ENCODE data around the gene WNT7A.

Gene WNT7A

DNA sequence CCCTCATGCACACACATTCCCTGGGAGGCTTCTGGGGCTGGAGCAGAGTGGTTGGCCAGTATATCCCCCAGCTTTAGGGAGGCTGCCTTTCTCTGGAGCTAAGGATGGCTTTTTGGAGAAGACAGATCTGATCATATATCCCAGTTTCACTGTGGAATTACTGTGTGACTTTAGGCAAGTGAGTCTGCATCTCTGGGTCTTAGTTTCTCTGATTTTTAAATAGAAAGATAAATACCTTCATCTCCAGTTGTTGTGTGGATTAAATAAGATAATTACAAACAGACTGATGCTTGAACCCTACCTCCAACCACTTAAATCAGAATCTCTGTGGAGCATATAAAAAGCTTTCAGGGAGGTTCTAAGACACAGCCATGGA lies 11.1 kb upstream of the WNT7A start:
- no peak for FAIRE-seq
- no peak for DNase-seq (ENCODE audit: insufficient read length, low spot score)
- TF ChIP-seq, protein P1, sequence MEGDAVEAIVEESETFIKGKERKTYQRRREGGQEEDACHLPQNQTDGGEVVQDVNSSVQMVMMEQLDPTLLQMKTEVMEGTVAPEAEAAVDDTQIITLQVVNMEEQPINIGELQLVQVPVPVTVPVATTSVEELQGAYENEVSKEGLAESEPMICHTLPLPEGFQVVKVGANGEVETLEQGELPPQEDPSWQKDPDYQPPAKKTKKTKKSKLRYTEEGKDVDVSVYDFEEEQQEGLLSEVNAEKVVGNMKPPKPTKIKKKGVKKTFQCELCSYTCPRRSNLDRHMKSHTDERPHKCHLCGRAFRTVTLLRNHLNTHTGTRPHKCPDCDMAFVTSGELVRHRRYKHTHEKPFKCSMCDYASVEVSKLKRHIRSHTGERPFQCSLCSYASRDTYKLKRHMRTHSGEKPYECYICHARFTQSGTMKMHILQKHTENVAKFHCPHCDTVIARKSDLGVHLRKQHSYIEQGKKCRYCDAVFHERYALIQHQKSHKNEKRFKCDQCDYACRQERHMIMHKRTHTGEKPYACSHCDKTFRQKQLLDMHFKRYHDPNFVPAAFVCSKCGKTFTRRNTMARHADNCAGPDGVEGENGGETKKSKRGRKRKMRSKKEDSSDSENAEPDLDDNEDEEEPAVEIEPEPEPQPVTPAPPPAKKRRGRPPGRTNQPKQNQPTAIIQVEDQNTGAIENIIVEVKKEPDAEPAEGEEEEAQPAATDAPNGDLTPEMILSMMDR (IDR thresholded peaks at IDR 0.05; ENCODE audit: insufficient read depth, missing control alignments): no peak

DNA sequence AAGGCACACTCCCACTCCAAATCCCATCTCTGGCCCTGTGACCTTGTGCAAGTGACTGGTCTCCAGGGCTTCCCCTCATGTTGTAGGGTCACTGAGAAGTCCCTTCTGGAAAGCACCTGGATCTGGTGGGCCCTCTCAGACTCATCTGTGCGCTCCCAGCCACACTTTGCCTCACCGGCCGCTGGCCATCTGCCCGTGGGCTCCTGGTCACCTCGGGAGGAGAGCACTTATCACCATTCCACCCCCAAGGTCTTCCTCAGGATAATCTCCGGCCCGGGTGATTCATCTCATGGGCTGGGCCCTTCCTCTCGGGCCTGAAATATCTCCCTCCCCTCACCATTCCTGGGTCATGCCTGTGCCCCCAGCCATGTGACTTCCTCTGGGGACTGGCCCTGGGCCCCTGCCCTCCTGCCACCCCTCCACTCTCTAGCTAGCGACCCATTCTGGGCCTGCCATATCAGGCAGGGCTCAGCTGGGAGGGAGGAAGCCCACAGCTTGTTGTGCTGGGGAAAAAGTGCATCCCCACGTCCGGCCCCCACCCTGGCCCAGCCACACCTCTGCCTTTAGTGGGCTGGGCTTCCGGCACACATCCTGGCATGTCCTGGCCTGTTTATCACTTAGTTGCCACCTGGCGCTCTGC lies 10.6 kb upstream of the WNT7A start:
- TF ChIP-seq, protein P1 (IDR thresholded peaks at IDR 0.05; ENCODE audit: insufficient read depth, missing control alignments): no peak
- FAIRE-seq (no peak), DNase-seq (ENCODE audit: insufficient read length, low spot score) (no peak)

DNA sequence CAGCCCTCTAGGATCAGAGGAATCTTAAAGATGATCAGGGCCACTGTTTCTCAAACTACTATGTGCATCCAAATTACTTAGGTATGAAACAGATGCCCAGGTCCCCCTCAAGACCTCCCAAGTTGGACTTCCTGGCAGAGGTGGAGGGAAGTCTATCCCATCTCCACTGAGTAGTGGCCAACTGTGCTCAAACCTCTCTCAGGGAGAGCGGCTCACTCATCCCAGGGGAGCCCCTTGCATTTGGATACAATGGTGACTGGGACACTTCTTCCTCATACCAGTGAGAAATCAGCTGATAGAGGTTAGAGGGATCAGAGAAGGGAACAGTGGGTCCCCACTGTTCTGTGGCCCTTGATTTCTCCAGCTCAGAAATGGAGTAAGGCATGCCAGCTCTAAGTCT lies 8.7 kb upstream of the WNT7A start:
- TF ChIP-seq, protein P1 (IDR thresholded peaks at IDR 0.05; ENCODE audit: insufficient read depth, missing control alignments): no peak
- DNase-seq (ENCODE audit: insufficient read length, low spot score) (no peak), FAIRE-seq (no peak)

DNA sequence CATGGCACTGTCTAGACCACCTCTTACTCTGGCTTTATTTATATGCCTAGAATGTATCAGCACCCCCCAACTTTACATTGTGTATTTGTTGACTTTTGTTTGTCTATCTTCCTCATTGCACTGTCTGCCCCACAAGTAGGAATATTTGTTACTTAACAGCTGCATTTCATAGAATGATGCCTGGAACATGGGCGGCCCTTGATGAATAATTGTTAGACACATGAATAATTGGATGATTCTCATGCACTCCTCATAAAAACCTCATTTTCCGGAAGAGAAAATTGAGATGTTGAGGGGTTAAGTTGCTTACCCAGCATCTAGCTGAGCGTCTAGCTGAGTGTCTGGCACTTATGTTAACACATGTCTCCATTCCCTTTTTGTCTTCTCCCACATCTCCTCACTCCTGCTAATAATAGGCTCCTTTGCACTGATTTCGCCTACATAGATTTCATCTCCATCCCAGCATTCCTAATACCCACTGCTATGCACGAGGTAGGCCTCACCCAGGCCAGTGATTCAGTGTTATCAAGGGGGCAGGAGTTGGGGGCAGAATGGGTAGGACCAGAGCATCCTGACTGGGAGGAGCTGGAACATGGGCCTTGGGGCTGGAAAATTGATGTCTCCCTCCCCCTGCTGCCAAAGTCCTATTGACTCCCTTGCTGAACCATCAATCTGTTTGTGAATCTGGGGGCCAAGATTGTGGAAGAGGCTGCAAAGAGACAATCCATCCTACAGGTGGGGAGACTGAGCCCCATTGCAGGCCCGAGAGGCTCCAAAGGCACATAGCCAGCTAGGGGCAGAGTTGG lies 7.8 kb upstream of the WNT7A start:
- DNase-seq (ENCODE audit: insufficient read length, low spot score) (no peak), FAIRE-seq (no peak)
- TF ChIP-seq, protein P1 (IDR thresholded peaks at IDR 0.05; ENCODE audit: insufficient read depth, missing control alignments): no peak

DNA sequence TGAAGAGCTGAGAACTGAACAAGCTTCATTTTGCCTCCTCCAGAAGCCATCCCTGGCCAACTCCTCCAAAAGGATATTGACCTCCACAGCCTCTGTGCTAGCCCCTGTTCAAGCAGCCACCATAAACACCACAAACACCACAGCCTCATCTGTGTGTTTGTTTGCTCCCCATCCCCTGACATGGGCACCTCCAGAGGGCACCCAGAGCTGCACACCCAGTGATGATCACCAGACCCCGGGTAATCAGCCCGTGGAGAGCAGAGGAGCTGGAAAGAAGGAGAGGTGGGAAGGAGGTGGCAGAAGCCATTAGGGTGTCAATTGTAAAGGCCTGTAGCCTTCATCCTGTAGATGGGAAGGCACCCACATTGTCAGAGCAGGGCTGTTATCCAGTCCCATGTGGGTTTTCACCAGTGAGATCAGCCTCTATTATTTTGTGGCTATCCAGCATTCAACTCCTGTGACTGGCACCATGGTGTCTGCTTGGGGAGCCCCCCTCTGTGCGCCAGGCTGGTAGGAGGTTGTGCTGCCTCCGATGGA lies 6.8 kb upstream of the WNT7A start:
- TF ChIP-seq, protein P1 (IDR thresholded peaks at IDR 0.05; ENCODE audit: insufficient read depth, missing control alignments): no peak
- no peak for FAIRE-seq
- DNase-seq (ENCODE audit: insufficient read length, low spot score): no peak

DNA sequence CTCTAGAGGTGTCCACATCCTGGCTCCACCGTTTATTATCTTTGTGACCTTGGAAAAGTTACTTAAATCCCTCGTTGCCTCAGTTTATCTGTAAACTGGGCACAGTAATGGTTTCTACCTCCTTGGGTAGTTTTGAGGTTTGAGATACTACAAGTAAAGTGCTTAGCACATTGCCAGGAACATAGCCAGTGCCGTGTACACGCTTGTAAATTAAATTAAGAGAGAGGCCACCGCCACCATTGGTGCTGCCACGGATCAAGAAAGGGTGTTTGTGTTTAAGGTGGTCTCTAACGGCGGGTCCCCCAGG lies 5.8 kb upstream of the WNT7A start:
- TF ChIP-seq, protein P1 (IDR thresholded peaks at IDR 0.05; ENCODE audit: insufficient read depth, missing control alignments): no peak
- DNase-seq (ENCODE audit: insufficient read length, low spot score): no peak
- no peak for FAIRE-seq

Measured in D721Med (cell line).